22Rv1 (cell line): ENCODE data around the gene EXTL1.
"Not testable (repeated sequence)": the region's sequence is repeated elsewhere in the genome, so short reads cannot be mapped to it uniquely, and the experiment has no call there.

Experiments used
- H3K27ac ChIP-seq: fragments of 450-650 bp; 2 replicates; pipeline ENCODE4 v1.5.1; 2017
- CTCF ChIP-seq: fragments of 450-650 bp; IDR thresholded peaks from 2 replicates; pipeline ENCODE4 v1.5.1; 2017; ENCODE audit warnings: mild to moderate bottlenecking
- ZFX ChIP-seq: fragments of 450-650 bp; IDR thresholded peaks from 2 replicates; pipeline ENCODE4 v1.6.1; 2017; ENCODE audit warnings: antibody characterized with exemption, borderline replicate concordance

The EXTL1 gene

GRCh38 chr1:25985171-25985570 lies 36.4 kb upstream of the EXTL1 start:
- H3K27ac ChIP-seq = no peak overlapping the region
- TF ChIP-seq ZFX = no peak
- TF ChIP-seq CTCF = no peak

GRCh38 chr1:25985670-25986069 lies 35.9 kb upstream of the EXTL1 start:
- no peak overlapping the region for H3K27ac ChIP-seq
- TF ChIP-seq CTCF = no peak
- no peak for TF ChIP-seq ZFX

- not testable (repeated sequence) for H3K27ac ChIP-seq
These were observed 34.8 kb upstream of the EXTL1 start for GRCh38 chr1:25986773-25987172.

- H3K27ac ChIP-seq = no peak overlapping the region
- TF ChIP-seq ZFX = no peak
- TF ChIP-seq CTCF = no peak
These were observed 33.6 kb upstream of the EXTL1 start for GRCh38 chr1:25987951-25988350.

GRCh38 chr1:25989440-25990234 lies 31.9 kb upstream of the EXTL1 start:
- no peak for TF ChIP-seq CTCF
- TF ChIP-seq ZFX = no peak
- no peak overlapping the region for H3K27ac ChIP-seq

GRCh38 chr1:25990251-25990650 lies 31.3 kb upstream of the EXTL1 start:
- TF ChIP-seq CTCF (no peak), ZFX (no peak)
- H3K27ac ChIP-seq = no peak overlapping the region

GRCh38 chr1:25990702-25991395 lies 30.7 kb upstream of the EXTL1 start:
- TF ChIP-seq CTCF = no peak
- TF ChIP-seq ZFX = no peak
- no peak overlapping the region for H3K27ac ChIP-seq
